NB4 (cell line): ENCODE results near the gene CLGN.

Experiments
- CTCF ChIP-seq: IDR thresholded peaks from one replicate; pipeline ENCODE4 v1.5.1; 2012; ENCODE audit warnings: low read depth, low read length
- POLR2A ChIP-seq: IDR thresholded peaks from 2 replicates; pipeline ENCODE4 v1.6.1; 2011; ENCODE audit warnings: mild to moderate bottlenecking; ENCODE audit not compliant: insufficient read length; ENCODE audit errors: extremely low read depth

GRCh38 chr4:140427919-140428471 is 547 bp upstream of the CLGN start:
- TF ChIP-seq CTCF: no peak
- TF ChIP-seq POLR2A: no peak
